HG03159 (cell line): Measurements from ENCODE around the gene CHST3.
"Not testable (repeated sequence)": the region's sequence is repeated elsewhere in the genome, so short reads cannot be mapped to it uniquely, and the experiment has no call there.

ENCODE experiments used
- ATAC-seq: cut with Tn5 transposase; IDR thresholded peaks from one replicate; pipeline ENCODE4 v1.9.1; 2021; ENCODE audit warnings: mild to moderate bottlenecking, moderate library complexity; ENCODE audit not compliant: unreplicated experiment

CHST3 gene

DNA sequence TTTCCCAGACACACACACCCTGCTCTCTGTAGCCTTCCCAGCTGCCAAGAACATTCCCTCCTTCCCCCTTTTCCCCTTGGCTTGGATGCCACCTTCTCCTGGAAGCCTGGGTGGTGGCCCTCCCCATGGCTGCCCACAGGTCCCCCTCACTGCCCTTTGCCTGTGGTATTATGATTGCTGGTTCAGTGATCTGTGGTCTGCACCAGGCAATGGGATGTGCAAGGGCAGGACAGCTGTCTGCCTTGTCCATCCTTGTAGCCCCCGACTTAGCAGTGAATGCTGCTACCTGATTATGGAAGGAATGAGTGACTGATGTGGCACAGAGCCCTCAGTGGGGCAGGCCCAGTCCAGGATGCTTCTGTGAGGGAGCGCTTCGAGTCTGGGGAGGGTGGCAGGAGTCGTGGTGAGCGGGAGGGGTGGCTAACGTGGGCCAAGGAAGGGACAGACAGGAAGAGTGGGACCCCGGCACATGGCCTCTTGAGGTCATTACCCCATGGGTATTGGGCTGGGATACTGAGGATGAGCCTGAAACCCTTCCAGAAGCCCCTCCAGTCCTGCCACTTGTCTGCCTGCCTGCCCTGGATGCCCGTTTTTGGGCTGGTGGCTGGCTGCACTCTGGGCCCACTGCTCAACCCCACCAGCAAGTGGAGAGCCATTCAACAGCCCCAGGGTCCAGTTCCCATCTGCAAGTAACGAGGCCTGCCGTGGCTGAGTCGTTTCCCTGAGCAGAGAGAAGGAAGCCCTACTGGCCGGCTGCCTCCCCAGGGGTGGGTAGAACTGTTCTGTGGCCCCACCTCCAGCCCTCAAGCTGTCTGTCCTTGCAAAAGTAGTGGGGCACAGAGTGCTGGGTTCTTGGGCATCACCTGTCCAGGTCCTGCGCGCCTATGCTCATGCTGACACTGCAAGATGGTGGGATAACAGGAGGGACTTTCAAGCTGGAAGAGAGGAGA is 8.8 kb downstream of the CHST3 start:
- no peak for ATAC-seq

- ATAC-seq: no peak
Observed at GRCh38 chr10:71973777-71974488, 9.7 kb downstream of the CHST3 start.

DNA sequence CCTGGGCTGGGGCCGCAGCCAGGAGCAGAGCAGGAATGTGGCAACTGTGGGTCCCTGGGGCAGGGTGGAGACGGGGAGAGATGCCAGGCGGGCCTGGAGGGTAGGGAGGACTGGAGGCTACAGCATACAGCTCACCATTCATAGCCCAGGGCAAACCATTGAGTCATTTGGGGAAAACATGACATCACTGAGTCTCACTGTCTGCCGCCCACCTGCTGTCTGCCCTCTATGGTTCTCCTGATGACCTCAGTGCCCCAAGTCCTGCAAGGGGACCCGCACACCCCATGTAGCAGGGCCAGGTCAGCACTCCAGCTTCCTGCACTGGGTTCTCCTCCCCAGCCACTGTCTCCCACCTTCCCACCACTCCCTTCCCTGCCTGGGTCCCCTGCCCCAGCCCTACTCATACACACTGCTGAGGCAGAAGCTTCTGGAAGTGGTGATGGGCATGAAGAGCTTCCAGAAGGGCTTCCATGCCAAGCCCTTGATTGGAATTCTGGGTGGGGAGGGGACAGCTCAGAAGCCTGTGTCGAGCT is 10.4 kb downstream of the CHST3 start:
- peak; percentile 67 for ATAC-seq

DNA sequence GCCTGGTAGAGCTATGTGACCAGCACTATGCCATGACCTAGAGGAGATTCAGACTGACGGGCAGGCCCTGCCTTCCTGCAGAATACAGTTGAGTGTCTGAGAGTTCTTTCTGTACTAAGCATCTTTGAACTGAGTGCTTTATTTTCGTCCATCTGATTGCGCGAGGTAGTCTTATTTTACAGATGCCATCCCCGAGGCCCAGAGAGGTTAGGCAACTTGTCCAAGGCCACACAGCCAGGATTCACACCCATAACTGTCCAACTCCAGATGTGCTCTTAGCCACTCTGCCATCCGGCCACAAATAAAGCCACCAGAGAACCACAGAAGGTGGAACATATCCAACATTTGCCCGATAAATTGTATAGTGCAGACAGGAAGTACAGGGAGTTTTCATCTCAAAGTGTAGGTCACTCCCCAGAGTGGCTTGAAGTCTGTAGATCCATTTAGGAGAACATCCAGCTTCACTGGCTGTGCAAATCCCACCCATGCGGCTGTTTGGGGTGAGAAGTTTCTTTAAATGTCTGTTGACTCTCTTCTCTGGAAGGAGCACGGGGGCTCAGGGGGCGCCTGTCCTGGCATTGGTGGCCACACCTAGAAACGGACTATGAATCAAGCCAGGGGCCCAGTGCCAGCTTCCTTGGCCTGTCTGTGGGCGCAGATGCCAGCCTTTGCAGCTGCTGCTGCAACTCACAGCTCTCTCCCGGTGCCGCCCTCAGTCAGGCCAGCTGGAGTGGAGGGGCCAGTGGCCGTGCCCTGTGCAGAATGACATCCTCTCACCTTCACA is 11.1 kb downstream of the CHST3 start:
- ATAC-seq: no peak

DNA sequence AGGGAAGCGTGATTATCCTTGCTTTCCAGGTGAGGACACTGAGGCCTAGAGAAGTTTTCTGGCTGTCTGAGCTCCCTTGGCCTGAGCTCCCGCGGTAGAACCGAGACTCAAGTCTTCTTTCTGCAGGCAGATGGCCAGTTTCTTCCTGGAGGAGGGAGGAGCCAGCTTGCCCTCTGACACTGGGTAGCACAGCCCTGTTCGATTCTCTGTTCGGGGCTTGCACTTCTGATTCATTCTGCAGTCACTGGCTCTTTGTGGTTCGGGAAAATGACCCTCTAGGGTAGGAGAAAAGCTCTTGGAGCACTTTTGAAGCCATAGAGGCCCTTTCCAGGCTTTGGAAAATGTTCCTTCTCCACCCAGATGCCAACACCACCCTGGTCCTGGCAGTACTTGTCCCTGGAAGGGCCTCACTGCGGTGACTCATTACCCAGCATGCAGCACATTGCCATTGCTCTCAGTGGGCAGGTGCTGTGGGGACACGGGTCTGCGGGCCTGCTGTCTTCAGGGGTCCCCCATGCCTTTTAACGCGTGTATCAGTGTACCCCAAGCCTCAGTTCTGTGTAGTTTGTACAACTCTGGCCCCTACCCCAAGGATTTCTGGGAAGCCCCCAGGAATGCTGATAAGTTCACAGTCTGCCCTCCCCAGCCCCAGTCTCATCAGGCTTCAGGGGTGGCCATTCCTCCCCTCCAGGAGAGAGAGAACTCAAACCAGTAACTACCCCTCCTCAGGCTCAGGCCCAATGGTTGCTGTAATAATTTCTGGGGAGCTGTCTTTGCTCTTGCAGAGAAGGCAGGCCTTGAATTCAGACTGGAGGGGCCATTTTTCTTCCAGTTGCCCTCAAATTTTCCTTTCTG is 11.9 kb downstream of the CHST3 start:
- ATAC-seq: no peak

DNA sequence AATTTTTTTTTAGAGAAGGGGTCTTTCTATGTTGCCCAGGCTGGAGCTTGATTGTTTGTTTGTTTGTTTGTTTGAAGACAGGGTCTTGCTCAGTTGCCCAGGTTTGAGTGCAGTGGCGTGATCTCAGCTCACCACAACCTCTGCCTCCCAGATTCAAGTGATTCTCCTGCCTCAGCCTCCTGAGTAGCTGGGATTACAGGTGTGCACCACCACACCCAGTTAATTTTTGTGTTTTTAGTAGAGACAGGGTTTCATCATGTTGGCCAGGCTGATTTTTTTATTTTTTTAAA is 13.4 kb downstream of the CHST3 start:
- ATAC-seq: not testable (repeated sequence)

DNA sequence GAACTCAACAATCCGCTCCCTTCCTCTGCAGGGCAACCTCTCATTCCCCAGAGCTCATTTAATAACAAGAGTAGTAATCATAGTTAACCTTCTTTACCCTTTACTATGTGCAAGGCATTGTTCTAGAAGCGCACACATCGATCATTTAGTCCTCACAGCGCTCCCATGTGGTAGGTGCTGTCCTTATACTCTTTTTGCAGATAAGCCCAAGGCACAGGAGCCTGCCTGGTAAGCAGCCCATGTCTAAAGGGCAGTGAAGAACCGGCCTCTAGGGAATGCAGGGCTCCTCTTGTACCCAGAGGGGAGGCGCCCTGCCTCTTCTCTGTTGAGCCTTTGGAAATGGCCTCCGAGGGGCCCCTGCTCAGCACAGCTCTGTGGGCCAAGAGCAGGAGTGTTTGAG is 14.3 kb downstream of the CHST3 start:
- no peak for ATAC-seq

DNA sequence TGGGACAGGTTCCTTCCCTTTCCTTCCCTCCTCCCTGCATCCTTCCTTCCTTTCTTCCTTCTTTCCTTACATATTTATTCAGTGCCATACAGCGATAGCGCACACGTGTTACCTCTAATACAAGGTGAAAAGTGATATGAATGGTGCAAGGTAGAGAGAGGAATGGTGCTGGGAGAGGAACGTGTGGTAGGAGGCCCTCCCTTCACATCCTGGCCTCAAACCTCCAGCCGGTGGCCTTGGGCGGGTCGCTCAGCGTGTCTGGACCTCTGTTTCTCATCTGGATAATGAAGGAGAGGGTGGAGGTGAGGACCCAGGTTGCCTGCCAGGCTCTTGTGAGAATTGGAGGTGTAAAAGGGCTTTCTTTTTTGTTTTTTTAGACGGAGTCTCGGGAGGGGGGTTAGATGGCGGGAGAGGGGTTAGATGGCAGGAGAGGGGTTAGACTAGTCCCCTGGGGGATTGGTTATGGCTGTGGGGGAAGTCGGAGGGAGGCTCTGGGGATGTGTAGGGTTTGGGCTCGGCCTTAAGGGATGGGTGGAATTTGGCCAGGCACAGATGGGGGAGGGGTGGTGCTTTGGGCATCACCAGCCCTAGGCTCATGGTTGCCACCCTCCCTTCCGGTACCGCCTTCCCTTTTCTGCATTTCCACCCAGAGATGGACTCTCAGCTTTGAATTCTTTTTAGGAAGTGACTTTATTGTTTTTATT is 14.9 kb downstream of the CHST3 start:
- ATAC-seq: no peak

GRCh38 chr10:71979692-71980062 is 15.5 kb downstream of the CHST3 start:
- ATAC-seq: no peak

DNA sequence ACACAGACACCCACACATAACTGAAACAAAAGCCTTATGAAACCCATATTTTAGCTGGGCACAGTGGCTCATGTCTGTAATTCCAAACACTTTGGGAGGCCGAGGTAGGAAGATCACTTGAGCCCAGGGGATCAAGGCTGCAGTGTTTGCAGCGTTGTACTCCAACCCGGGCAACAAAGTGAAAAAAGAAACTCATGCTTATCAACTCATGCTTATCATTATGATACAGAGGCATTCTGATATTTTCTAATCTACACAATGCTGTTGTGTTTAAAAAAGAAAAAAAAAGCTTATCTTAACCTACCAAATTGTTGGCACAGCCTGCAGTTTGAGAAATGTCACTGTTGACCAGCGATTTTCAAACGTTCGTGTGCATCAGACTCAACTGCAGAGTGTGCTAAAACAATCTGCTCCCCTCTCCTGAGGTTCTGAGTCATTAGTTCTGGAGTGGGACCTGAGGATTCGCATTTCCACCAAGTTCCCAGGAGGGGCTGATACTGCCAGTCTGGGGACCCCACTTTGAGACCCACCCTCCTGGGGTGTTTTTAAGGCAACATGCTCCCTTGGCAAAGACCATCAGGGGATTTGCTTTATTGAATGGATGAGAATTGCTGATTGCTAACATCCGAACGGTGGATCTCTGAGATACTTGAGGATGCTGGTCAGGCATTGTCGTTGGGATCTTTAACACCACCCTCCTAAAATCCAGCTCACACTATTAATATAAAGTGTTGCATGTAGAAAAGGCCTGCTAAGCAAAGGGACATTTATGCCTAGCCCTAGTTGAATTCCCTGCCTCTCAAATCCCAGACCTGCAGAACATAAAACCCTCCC is 16.2 kb downstream of the CHST3 start:
- ATAC-seq: no peak

GRCh38 chr10:71981015-71981875 is 17.1 kb downstream of the CHST3 start:
- no peak for ATAC-seq

DNA sequence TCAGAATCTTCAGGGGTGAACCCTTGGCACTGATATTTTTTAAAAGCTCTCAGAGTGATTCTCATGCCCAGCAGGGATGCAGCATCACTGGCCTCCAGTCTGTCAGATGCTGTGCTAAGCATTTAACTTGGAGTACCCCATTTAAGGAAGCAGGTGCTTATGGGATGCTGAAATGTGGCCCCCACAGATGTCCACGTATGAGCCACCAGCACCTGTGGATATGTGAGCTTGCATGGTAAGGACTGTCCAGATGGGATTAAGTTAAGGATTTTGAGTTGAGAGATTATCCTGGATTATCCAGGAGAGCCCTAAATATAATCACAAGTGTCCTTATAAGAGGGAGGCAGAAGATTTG is 17.7 kb downstream of the CHST3 start:
- ATAC-seq: no peak

- no peak for ATAC-seq
Observed at GRCh38 chr10:71982269-71983178, 18.3 kb downstream of the CHST3 start.

DNA sequence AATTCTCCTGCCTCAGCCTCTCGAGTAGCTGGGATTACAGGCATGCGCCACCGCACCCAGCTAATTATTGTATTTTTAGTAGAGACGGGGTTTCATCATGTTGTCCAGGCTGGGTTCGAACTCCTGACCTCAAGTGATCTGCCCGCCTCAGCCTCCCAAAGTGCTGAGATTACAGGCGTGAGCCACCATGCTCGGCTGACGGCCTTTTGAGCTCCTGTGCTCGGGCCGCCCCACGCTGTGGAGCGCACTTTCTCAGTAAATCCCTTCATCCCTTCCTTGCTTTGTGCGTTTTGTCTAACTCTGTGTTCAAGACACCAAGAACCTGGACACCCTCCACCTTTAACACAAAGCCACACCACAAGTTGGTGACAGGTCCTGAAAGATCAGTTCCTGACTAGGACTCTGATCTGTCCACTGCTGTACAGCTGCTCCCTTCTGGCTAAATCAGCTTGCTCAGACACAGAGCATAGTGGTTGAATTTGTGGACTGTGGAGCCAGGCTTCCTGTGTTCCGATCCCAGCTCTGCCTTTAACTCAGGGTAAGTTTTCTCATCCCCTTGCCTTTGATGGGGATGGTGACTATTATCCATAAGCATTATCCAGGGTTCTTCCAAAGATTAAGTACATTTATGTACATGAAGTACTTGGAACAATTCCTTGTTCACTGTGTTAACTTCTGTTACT is 20.1 kb downstream of the CHST3 start:
- no peak for ATAC-seq

DNA sequence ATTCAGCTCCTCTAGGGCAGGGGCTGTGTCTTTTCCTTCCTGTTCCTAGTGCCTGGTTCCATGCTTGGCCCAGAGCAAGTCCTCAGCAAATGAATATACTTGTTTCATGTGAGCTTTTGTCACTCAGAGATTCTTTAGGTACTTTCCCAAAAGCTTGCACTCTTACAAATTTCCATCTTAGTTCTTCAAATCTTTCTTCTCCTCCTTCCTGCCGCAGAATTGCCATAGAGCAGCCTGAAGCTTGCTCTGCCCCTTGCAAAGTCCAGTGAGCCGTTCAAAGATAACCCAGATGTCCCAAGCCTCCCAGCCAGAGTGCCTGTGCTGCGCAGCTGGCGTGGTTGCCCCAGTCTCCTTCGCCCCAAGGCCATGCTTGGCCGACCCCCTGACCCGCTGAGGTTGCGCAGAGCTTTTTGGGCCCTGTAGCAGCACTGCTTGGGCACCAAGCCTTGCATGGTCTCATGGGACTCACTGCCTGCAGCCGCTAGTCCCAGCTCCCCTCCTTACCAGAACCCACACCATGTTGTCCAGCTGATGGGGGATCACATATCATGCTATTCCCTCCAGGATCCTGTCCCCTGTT is 20.7 kb downstream of the CHST3 start:
- no peak for ATAC-seq
